Thoracic aorta (tissue), 2 donors: ENCODE measurements around the gene PPP1R14B. TPM values are rescaled to one million over a fixed set of nuclear protein-coding genes. Genes with fewer than 3 reads are reported as not detected.

Source experiments
- ATAC-seq: fragments of 150-250 bp; one replicate; pipeline ENCODE4 v1.8.0; 2017; ENCODE audit warnings: low read depth; ENCODE audit not compliant: insufficient number of reproducible peaks, low FRiP score
- DNase-seq: peaks from one replicate; pipeline ENCODE4 v3.0.0-alpha.2; 2020; ENCODE audit warnings: low spot score
- H3K27ac ChIP-seq, 2 donors: fragments of 200-600 bp; sonication (generic); 1 replicate in 1 of 2; 2 replicates in 1 of 2; pipeline ENCODE4 v1.5.1; 2016; ENCODE audit warnings: mild to moderate bottlenecking in 2 of 2, moderate library complexity in 2 of 2
- H3K27me3 ChIP-seq: fragments of 200-600 bp; sonication (generic); replicated peaks from 2 replicates; pipeline ENCODE4 v1.6.0; 2016; ENCODE audit warnings: mild to moderate bottlenecking; ENCODE audit not compliant: insufficient read depth
- H3K36me3 ChIP-seq: fragments of 200-600 bp; sonication (generic); one replicate; pipeline ENCODE4 v1.5.1; 2016
- H3K4me1 ChIP-seq, 2 donors: fragments of 200-600 bp; sonication (generic); 1 replicate in 1 of 2; 2 replicates in 1 of 2; pipeline versions ENCODE4 v1.5.1 to v1.6.0; 2016; ENCODE audit warnings: low read depth in 2 of 2, mild to moderate bottlenecking in 1 of 2; ENCODE audit not compliant: control insufficient read depth in 1 of 2
- H3K4me3 ChIP-seq: fragments of 200-600 bp; sonication (generic); 2 replicates; pipeline ENCODE4 v1.5.1; 2016; ENCODE audit warnings: mild to moderate bottlenecking
- H3K9me3 ChIP-seq: fragments of 200-600 bp; sonication (generic); 2 replicates; pipeline ENCODE4 v1.5.1; 2016
- CTCF ChIP-seq: fragments of 200-600 bp; sonication (generic); IDR thresholded peaks from one replicate; pipeline ENCODE4 v1.5.1; 2019; ENCODE audit warnings: antibody characterized with exemption
- total RNA-seq, 2 donors: library from RNA; depleted of rRNA; stranded (reverse); fragments of >200 nt; gene quantifications; one replicate each; pipeline versions ENCODE4 v1.1.0 to v1.2.3, GENCODE V29; 2016

PPP1R14B gene
- total RNA-seq, 2 donors from 2014 or later, result 75.3 to 122 TPM

DNA sequence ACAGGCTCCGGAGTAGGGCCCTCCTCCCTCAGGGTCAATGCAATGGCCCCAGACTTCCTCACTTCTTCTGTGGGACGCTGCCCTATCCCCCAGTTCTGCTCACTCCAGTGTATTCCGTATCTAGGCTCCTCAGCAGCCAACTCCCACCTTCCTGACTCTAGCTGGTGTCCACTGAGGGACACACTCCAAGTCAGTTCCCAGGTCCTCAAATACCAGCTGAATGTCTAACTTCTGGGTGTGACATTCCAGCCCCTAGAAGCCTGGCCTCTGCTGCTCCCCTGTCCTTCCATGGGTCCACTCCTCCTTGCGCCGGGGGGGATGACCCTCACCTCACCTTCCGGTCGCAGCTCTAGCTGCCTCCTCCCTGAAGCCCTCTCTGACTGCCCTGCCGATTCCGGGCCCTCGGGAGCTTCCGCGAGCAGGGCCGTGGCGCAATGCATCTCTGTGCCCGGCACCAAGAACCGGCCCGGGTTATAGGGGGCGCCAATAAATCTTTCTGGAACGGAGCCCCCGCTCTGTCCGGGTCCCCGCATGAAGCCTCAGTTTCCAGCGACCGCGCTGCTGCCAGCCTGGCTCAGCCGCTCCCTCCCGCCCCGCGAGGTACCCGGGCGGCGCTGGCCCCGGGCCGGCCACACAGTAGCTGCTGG is 22.3 kb upstream of the PPP1R14B start:
- DNase-seq, result no peak
- peak overlapping the region; percentile 76 for H3K4me3 ChIP-seq
- TF ChIP-seq CTCF, result no peak
- peaks cover 21% of the 10 kb centered on the region for H3K36me3 ChIP-seq
- peaks cover 10 to 28% of the 10 kb centered on the region in 2 donors for H3K4me1 ChIP-seq
- no peaks in the 10 kb centered on the region for H3K27me3 ChIP-seq
- ATAC-seq, result peak; percentile 8
- peak overlapping the region; percentile 80 to 92 for H3K27ac ChIP-seq
- no peaks in the 10 kb centered on the region for H3K9me3 ChIP-seq

GRCh38 chr11:64268025-64268892 is 21.5 kb upstream of the PPP1R14B start:
- no peak for TF ChIP-seq CTCF
- DNase-seq (no peak), ATAC-seq (no peak)
- Histone ChIP-seq H3K4me1 (peaks cover 10 to 28% of the 10 kb centered on the region in 2 donors), H3K9me3 (no peaks in the 10 kb centered on the region), H3K27ac (peak overlapping the region; percentile 80 to 92), H3K27me3 (no peaks in the 10 kb centered on the region), H3K4me3 (peak overlapping the region; percentile 76), H3K36me3 (peaks cover 28% of the 10 kb centered on the region)

GRCh38 chr11:64267207-64267945 is 20.6 kb upstream of the PPP1R14B start:
- H3K36me3 ChIP-seq, result peaks cover 37% of the 10 kb centered on the region
- no peak for TF ChIP-seq CTCF
- no peaks in the 10 kb centered on the region for H3K27me3 ChIP-seq
- no peak overlapping the region for H3K4me3 ChIP-seq
- no peak for DNase-seq
- H3K9me3 ChIP-seq, result no peaks in the 10 kb centered on the region
- peaks cover 10 to 28% of the 10 kb centered on the region in 2 donors for H3K4me1 ChIP-seq
- H3K27ac ChIP-seq, result peak overlapping the region; percentile 80 to 92
- ATAC-seq, result no peak

- TF ChIP-seq CTCF, result no peak
- no peak for DNase-seq
- H3K4me3 ChIP-seq, result no peak overlapping the region
- H3K4me1 ChIP-seq, result peaks cover 10 to 18% of the 10 kb centered on the region in 2 donors
- H3K27ac ChIP-seq, result no peak overlapping the region
- ATAC-seq, result no peak
- no peaks in the 10 kb centered on the region for H3K9me3 ChIP-seq
- H3K27me3 ChIP-seq, result no peaks in the 10 kb centered on the region
- H3K36me3 ChIP-seq, result peaks cover 47% of the 10 kb centered on the region
Measured at GRCh38 chr11:64266339-64266738, 19.6 kb upstream of the PPP1R14B start.
